ENCODE results near the gene ZCCHC24.

The ZCCHC24 gene

GRCh38 chr10:79372871-79373270, 72.6 kb downstream of the ZCCHC24 start:
- no peak for TF ChIP-seq ZNF274 (IDR thresholded peaks at IDR 0.05; ENCODE audit: low read depth, low read length)
- no peak overlapping the region for H3K4me3 ChIP-seq (ENCODE audit: low read length)

- H3K4me3 ChIP-seq (ENCODE audit: low read length) = no peak overlapping the region
- TF ChIP-seq ZNF274 (IDR thresholded peaks at IDR 0.05; ENCODE audit: low read depth, low read length) = no peak
Measured at GRCh38 chr10:79367426-79368189, 77.8 kb downstream of the ZCCHC24 start.

GRCh38 chr10:79361726-79362397, 83.6 kb downstream of the ZCCHC24 start:
- H3K4me3 ChIP-seq (ENCODE audit: low read length) = no peak overlapping the region
- TF ChIP-seq ZNF274 (IDR thresholded peaks at IDR 0.05; ENCODE audit: low read depth, low read length) = no peak

- no peak for TF ChIP-seq ZNF274 (IDR thresholded peaks at IDR 0.05; ENCODE audit: low read depth, low read length)
- no peak overlapping the region for H3K4me3 ChIP-seq (ENCODE audit: low read length)
Measured at GRCh38 chr10:79360499-79361342, 84.7 kb downstream of the ZCCHC24 start.

GRCh38 chr10:79359816-79360498, 85.5 kb downstream of the ZCCHC24 start:
- TF ChIP-seq ZNF274 (IDR thresholded peaks at IDR 0.05; ENCODE audit: low read depth, low read length) = no peak
- no peak overlapping the region for H3K4me3 ChIP-seq (ENCODE audit: low read length)

- H3K4me3 ChIP-seq (ENCODE audit: low read length) = no peak overlapping the region
- no peak for TF ChIP-seq ZNF274 (IDR thresholded peaks at IDR 0.05; ENCODE audit: low read depth, low read length)
Measured at GRCh38 chr10:79358811-79359210, 86.6 kb downstream of the ZCCHC24 start.

GRCh38 chr10:79357180-79357579, 88.2 kb downstream of the ZCCHC24 start:
- no peak for TF ChIP-seq ZNF274 (IDR thresholded peaks at IDR 0.05; ENCODE audit: low read depth, low read length)
- H3K4me3 ChIP-seq (ENCODE audit: low read length) = no peak overlapping the region

GRCh38 chr10:79356104-79356503, 89.3 kb downstream of the ZCCHC24 start:
- TF ChIP-seq ZNF274 (IDR thresholded peaks at IDR 0.05; ENCODE audit: low read depth, low read length) = no peak
- H3K4me3 ChIP-seq (ENCODE audit: low read length) = no peak overlapping the region

- no peak for TF ChIP-seq ZNF274 (IDR thresholded peaks at IDR 0.05; ENCODE audit: low read depth, low read length)
- no peak overlapping the region for H3K4me3 ChIP-seq (ENCODE audit: low read length)
Measured at GRCh38 chr10:79355420-79356017, 89.9 kb downstream of the ZCCHC24 start.

GRCh38 chr10:79354615-79355014, 90.8 kb downstream of the ZCCHC24 start:
- TF ChIP-seq ZNF274 (IDR thresholded peaks at IDR 0.05; ENCODE audit: low read depth, low read length) = no peak
- H3K4me3 ChIP-seq (ENCODE audit: low read length) = no peak overlapping the region

- TF ChIP-seq ZNF274 (IDR thresholded peaks at IDR 0.05; ENCODE audit: low read depth, low read length) = no peak
- no peak overlapping the region for H3K4me3 ChIP-seq (ENCODE audit: low read length)
Measured at GRCh38 chr10:79354141-79354540, 91.3 kb downstream of the ZCCHC24 start.

- no peak for TF ChIP-seq ZNF274 (IDR thresholded peaks at IDR 0.05; ENCODE audit: low read depth, low read length)
- H3K4me3 ChIP-seq (ENCODE audit: low read length) = no peak overlapping the region
Measured at GRCh38 chr10:79353726-79354125, 91.7 kb downstream of the ZCCHC24 start.

- H3K4me3 ChIP-seq (ENCODE audit: low read length) = no peak overlapping the region
Measured at GRCh38 chr10:79353000-79353406, 92.4 kb downstream of the ZCCHC24 start.

More at GRCh38 chr10:79353000-79353406, 92.4 kb downstream of the ZCCHC24 start:
- TF ChIP-seq ZNF274 (IDR thresholded peaks at IDR 0.05; ENCODE audit: low read depth, low read length) = no peak
